GM13976 (cell line): ENCODE results near the gene USP34.

Experiments
- DNase-seq: peaks from one replicate; pipeline ENCODE4 v3.0.0; 2012; ENCODE audit warnings: low spot score
- CTCF ChIP-seq: IDR thresholded peaks from 2 replicates; pipeline ENCODE4 v1.5.1; 2012; ENCODE audit warnings: borderline replicate concordance, mild to moderate bottlenecking; ENCODE audit not compliant: insufficient read depth; ENCODE audit errors: extremely low read depth, missing control alignments, control extremely low read depth
- in situ Hi-C: fragments of 300-500 bp; cut with MboI; formaldehyde crosslinking; loops from one replicate; pipeline ENCODE4 v1.12.0; 2022; ENCODE audit warnings: low sequenced_read_pairs, mixed read lengths, inconsistent platforms; ENCODE audit not compliant: unreplicated experiment

USP34 gene

GRCh38 chr2:61247204-61247812 is 223.6 kb downstream of the USP34 start:
- TF ChIP-seq CTCF, result no peak
- no peak for DNase-seq
- in situ Hi-C loops, result no loop called here

GRCh38 chr2:61244694-61245093 is 226.2 kb downstream of the USP34 start:
- no peak for DNase-seq
- in situ Hi-C loops, result no loop called here
- no peak for TF ChIP-seq CTCF

GRCh38 chr2:61241266-61241665 is 229.6 kb downstream of the USP34 start:
- in situ Hi-C loops, result no loop called here
- no peak for TF ChIP-seq CTCF
- DNase-seq, result no peak

- in situ Hi-C loops, result no loop called here
- no peak for TF ChIP-seq CTCF
Observed at GRCh38 chr2:61238219-61239012, 232.5 kb downstream of the USP34 start.

GRCh38 chr2:61235716-61236115 is 235.2 kb downstream of the USP34 start:
- no peak for TF ChIP-seq CTCF
- in situ Hi-C loops, result no loop called here
- no peak for DNase-seq

More at GRCh38 chr2:61238219-61239012, 232.5 kb downstream of the USP34 start:
- DNase-seq, result no peak

- no peak for DNase-seq
- no peak for TF ChIP-seq CTCF
Observed at GRCh38 chr2:61233581-61233980, 237.3 kb downstream of the USP34 start.

More at GRCh38 chr2:61233581-61233980, 237.3 kb downstream of the USP34 start:
- in situ Hi-C loops, result no loop called here
